H9 (cell line): Measurements from ENCODE around the gene HIBCH. TPM values are rescaled to one million over a fixed set of nuclear protein-coding genes. Genes with fewer than 3 reads are reported as not detected.

Source experiments
- DNase-seq: peaks from one replicate; pipeline ENCODE4 v3.0.0-alpha.2; 2017
- H2AFZ ChIP-seq: one replicate; pipeline ENCODE4 v1.6.1; 2013; ENCODE audit warnings: mild to moderate bottlenecking, low read length, control low read depth, moderate library complexity
- H2AK5ac ChIP-seq: 2 replicates; pipeline ENCODE4 v1.6.1; 2013; ENCODE audit warnings: low read length, control low read depth, mixed read lengths; ENCODE audit not compliant: insufficient read length
- H2BK120ac ChIP-seq: one replicate; pipeline ENCODE4 v1.6.1; 2013; ENCODE audit warnings: low read depth, mild to moderate bottlenecking, low read length, control low read depth, inconsistent platforms; ENCODE audit not compliant: poor library complexity, severe bottlenecking
- H2BK12ac ChIP-seq: 2 replicates; pipeline ENCODE4 v1.6.1; 2013; ENCODE audit warnings: low read length, control low read depth, mixed read lengths, low read depth; ENCODE audit not compliant: insufficient read length
- H2BK15ac ChIP-seq: 2 replicates; pipeline ENCODE4 v1.6.1; 2013; ENCODE audit warnings: low read depth, low read length, control low read depth
- H2BK20ac ChIP-seq: one replicate; pipeline ENCODE4 v1.6.1; 2013; ENCODE audit warnings: low read depth, mild to moderate bottlenecking, low read length, control low read depth, inconsistent platforms; ENCODE audit not compliant: poor library complexity, severe bottlenecking
- H2BK5ac ChIP-seq: 2 replicates; pipeline ENCODE4 v1.6.1; 2013; ENCODE audit warnings: low read length, control low read depth, mixed read lengths; ENCODE audit not compliant: insufficient read length
- H3K14ac ChIP-seq: 2 replicates; pipeline ENCODE4 v1.6.1; 2013; ENCODE audit warnings: low read length, control low read depth; ENCODE audit not compliant: insufficient read depth
- H3K18ac ChIP-seq: 2 replicates; pipeline ENCODE4 v1.6.1; 2013; ENCODE audit warnings: low read depth, mild to moderate bottlenecking, mixed read lengths, low read length, control low read depth; ENCODE audit not compliant: insufficient read length
- H3K23ac ChIP-seq: 2 replicates; pipeline ENCODE4 v1.6.1; 2013; ENCODE audit warnings: low read length, control low read depth, mixed read lengths, low read depth; ENCODE audit not compliant: insufficient read length
- H3K23me2 ChIP-seq: 2 replicates; pipeline ENCODE4 v1.6.1; 2013; ENCODE audit warnings: low read depth, mild to moderate bottlenecking, mixed read lengths, low read length, control low read depth; ENCODE audit not compliant: insufficient read length, poor library complexity, severe bottlenecking
- H3K27ac ChIP-seq: 2 replicates; pipeline ENCODE4 v1.5.1; 2013; ENCODE audit warnings: low read length, control low read depth, mixed read lengths, low read depth; ENCODE audit not compliant: insufficient read length
- H3K27me3 ChIP-seq: 2 replicates; pipeline ENCODE4 v1.6.1; 2013; ENCODE audit warnings: low read length, control low read depth, inconsistent platforms; ENCODE audit not compliant: insufficient read depth
- H3K4ac ChIP-seq: 2 replicates; pipeline ENCODE4 v1.6.1; 2013; ENCODE audit warnings: low read depth, mild to moderate bottlenecking, control low read depth, inconsistent platforms, low read length, moderate library complexity
- H3K4me1 ChIP-seq: 2 replicates; pipeline ENCODE4 v1.6.1; 2013; ENCODE audit warnings: low read length, control low read depth, inconsistent platforms; ENCODE audit not compliant: insufficient read depth
- H3K4me2 ChIP-seq: 2 replicates; pipeline ENCODE4 v1.6.1; 2013; ENCODE audit warnings: low read length, control low read depth, mixed read lengths; ENCODE audit not compliant: insufficient read length, insufficient read depth
- H3K56ac ChIP-seq: 2 replicates; pipeline ENCODE4 v1.6.1; 2013; ENCODE audit warnings: low read depth, mild to moderate bottlenecking, mixed read lengths, low read length, control low read depth; ENCODE audit not compliant: insufficient read length
- H3K79me1 ChIP-seq: 2 replicates; pipeline ENCODE4 v1.6.1; 2013; ENCODE audit warnings: low read depth, mild to moderate bottlenecking, moderate library complexity, low read length, control low read depth, inconsistent platforms; ENCODE audit not compliant: insufficient read depth, poor library complexity, severe bottlenecking
- H3K79me2 ChIP-seq: 2 replicates; pipeline ENCODE4 v1.6.1; 2013; ENCODE audit warnings: low read length, control low read depth, inconsistent platforms; ENCODE audit not compliant: insufficient read depth
- H3K9ac ChIP-seq: 2 replicates; pipeline ENCODE4 v1.6.1; 2013; ENCODE audit warnings: low read length, control low read depth, mixed read lengths; ENCODE audit not compliant: insufficient read length; ENCODE audit errors: extremely low read depth
- H3K9me3 ChIP-seq: one replicate; pipeline ENCODE4 v1.6.1; 2013; ENCODE audit warnings: low read depth, low read length, inconsistent platforms; ENCODE audit not compliant: control insufficient read depth
- H3T11ph ChIP-seq: one replicate; pipeline ENCODE4 v1.6.1; 2013; ENCODE audit warnings: mild to moderate bottlenecking, low read length, control low read depth, inconsistent platforms
- H4K20me1 ChIP-seq: one replicate; pipeline ENCODE4 v1.6.1; 2013; ENCODE audit not compliant: control insufficient read depth, insufficient read length, insufficient read depth
- H4K5ac ChIP-seq: 2 replicates; pipeline ENCODE4 v1.6.1; 2013; ENCODE audit warnings: low read depth, mild to moderate bottlenecking, mixed read lengths, low read length, control low read depth; ENCODE audit not compliant: insufficient read length
- H4K8ac ChIP-seq: replicated peaks from 2 replicates; pipeline ENCODE4 v1.6.1; 2013; ENCODE audit warnings: low read length, control low read depth, mixed read lengths, low read depth; ENCODE audit not compliant: insufficient read length
- H4K91ac ChIP-seq: 2 replicates; pipeline ENCODE4 v1.6.1; 2013; ENCODE audit warnings: low read depth, mild to moderate bottlenecking, moderate library complexity, mixed read lengths, low read length, control low read depth; ENCODE audit not compliant: insufficient read length
- H3K27ac Mint-ChIP-seq, 3 experiments: 2 replicates in 2 of 3; 3 replicates in 1 of 3; pipeline ENCODE4 v1.8.0; 2020 to 2021; ENCODE audit warnings: mixed read lengths in 3 of 3, mild to moderate bottlenecking in 1 of 3, moderate library complexity in 1 of 3
- H3K27me3 Mint-ChIP-seq: 2 replicates; pipeline ENCODE4 v1.8.0; 2021; ENCODE audit warnings: low read depth, mild to moderate bottlenecking, moderate library complexity, mixed read lengths
- H3K36me3 Mint-ChIP-seq, 3 experiments: 2 replicates in 2 of 3; 3 replicates in 1 of 3; pipeline ENCODE4 v1.8.0; 2020 to 2021; ENCODE audit warnings: low read depth in 3 of 3, mixed read lengths in 3 of 3; ENCODE audit not compliant: insufficient read depth in 1 of 3
- H3K4me1 Mint-ChIP-seq, 2 experiments: 2 replicates each; pipeline ENCODE4 v1.8.0; 2020; ENCODE audit warnings: mixed read lengths in 2 of 2
- H3K4me3 Mint-ChIP-seq, 2 experiments: 2 replicates in 1 of 2; 3 replicates in 1 of 2; pipeline ENCODE4 v1.8.0; 2020 to 2021; ENCODE audit warnings: mild to moderate bottlenecking in 2 of 2, mixed read lengths in 2 of 2, moderate library complexity in 1 of 2
- H3K9me3 Mint-ChIP-seq, 2 experiments: 2 replicates in 1 of 2; 3 replicates in 1 of 2; pipeline ENCODE4 v1.8.0; 2020; ENCODE audit warnings: mild to moderate bottlenecking in 2 of 2, mixed read lengths in 2 of 2, moderate library complexity in 1 of 2
- CTCF ChIP-seq: fragments of 200-600 bp; sonication (generic); conservative IDR thresholded peaks from 3 replicates; pipeline ENCODE4 v1.8.0; 2021; ENCODE audit warnings: antibody characterized with exemption, mild to moderate bottlenecking
- WGBS: extraction: QIAGEN DNeasy Blood & Tissue Kit; methylation state at CpG from one replicate; pipeline ENCODE4 v1.1.7; 2013; ENCODE audit warnings: missing lambda C conversion rate, low lambda C conversion rate, mixed read lengths; ENCODE audit not compliant: insufficient read length; ENCODE audit errors: extremely low coverage; 5-methylcytosine and 5-hydroxymethylcytosine counted together
- total RNA-seq: library from RNA; stranded (reverse); gene quantifications from 2 replicates; pipeline ENCODE4 v1.2.1, GENCODE V29; 2021

HIBCH gene
- total RNA-seq, 1 experiment from 2014 or later, result 28.0 TPM

- Histone ChIP-seq H4K91ac (no peak overlapping the region), H4K8ac (no peak overlapping the region), H2AK5ac (no peak overlapping the region), H3K27ac (no peak overlapping the region), H4K20me1 (no peaks in the 10 kb centered on the region), H3K9me3 (no peaks in the 10 kb centered on the region), H2BK20ac (no peak overlapping the region), H3K18ac (no peak overlapping the region), H3K4me2 (no peak overlapping the region), H3K56ac (no peak overlapping the region), H3K79me1 (no peaks in the 10 kb centered on the region), H2BK120ac (no peak overlapping the region), H3K4ac (no peak overlapping the region), H2AFZ (no peak overlapping the region), H3K79me2 (no peaks in the 10 kb centered on the region), H3K14ac (no peak overlapping the region), H3K9ac (no peak overlapping the region), H4K5ac (no peak overlapping the region), H3K23me2 (no peaks in the 10 kb centered on the region), H2BK15ac (no peak overlapping the region), H2BK12ac (no peak overlapping the region), H3K23ac (no peak overlapping the region), H3K27me3 (no peaks in the 10 kb centered on the region), H3T11ph (no peak overlapping the region), H3K4me1 (no peaks in the 10 kb centered on the region), H2BK5ac (no peak overlapping the region)
- no peak overlapping the region for H3K27ac Mint-ChIP-seq
- TF ChIP-seq CTCF, result no peak
- H3K9me3 Mint-ChIP-seq, result no peaks in the 10 kb centered on the region
- no peaks in the 10 kb centered on the region for H3K4me1 Mint-ChIP-seq
- H3K4me3 Mint-ChIP-seq, result no peak overlapping the region
- H3K27me3 Mint-ChIP-seq, result no peaks in the 10 kb centered on the region
- H3K36me3 Mint-ChIP-seq, result no peaks in the 10 kb centered on the region
- no peak for DNase-seq
- WGBS, result no CpG with 5 or more reads among the region's 19 CpGs
These were observed 46.0 kb upstream of the HIBCH start for GRCh38 chr2:190365499-190366204.
